ENCODE results near the gene ELF2.

- TF ChIP-seq RAD21 (conservative IDR thresholded peaks at IDR 0.05) (no peak), CTCF (IDR thresholded peaks at IDR 0.05; ENCODE audit: poor library complexity, severe bottlenecking) (peak; percentile 34), POLR2AphosphoS5 (IDR thresholded peaks at IDR 0.05) (no peak), EP300 (conservative IDR thresholded peaks at IDR 0.05; ENCODE audit: poor library complexity, severe bottlenecking) (no peak), EZH2 (IDR thresholded peaks at IDR 0.05; ENCODE audit: borderline replicate concordance, insufficient read depth, low read length, poor library complexity, severe bottlenecking) (no peak), TAF1 (IDR thresholded peaks at IDR 0.05; ENCODE audit: low read depth) (no peak), MXI1 (conservative IDR thresholded peaks at IDR 0.05; ENCODE audit: poor library complexity, severe bottlenecking) (no peak)
Observed at GRCh38 chr4:139085141-139085540, 91.9 kb downstream of the ELF2 start.

All from neural cell (in vitro differentiated cells).